GM19328 (cell line): ENCODE measurements around the gene KRTAP5-4.
"Not testable (repeated sequence)": the region's sequence is repeated elsewhere in the genome, so short reads cannot be mapped to it uniquely, and the experiment has no call there.

ENCODE experiments used
- ATAC-seq: cut with Tn5 transposase; IDR thresholded peaks from one replicate; pipeline ENCODE4 v1.9.1; 2021; ENCODE audit warnings: mild to moderate bottlenecking, moderate library complexity; ENCODE audit not compliant: unreplicated experiment

KRTAP5-4 gene

DNA sequence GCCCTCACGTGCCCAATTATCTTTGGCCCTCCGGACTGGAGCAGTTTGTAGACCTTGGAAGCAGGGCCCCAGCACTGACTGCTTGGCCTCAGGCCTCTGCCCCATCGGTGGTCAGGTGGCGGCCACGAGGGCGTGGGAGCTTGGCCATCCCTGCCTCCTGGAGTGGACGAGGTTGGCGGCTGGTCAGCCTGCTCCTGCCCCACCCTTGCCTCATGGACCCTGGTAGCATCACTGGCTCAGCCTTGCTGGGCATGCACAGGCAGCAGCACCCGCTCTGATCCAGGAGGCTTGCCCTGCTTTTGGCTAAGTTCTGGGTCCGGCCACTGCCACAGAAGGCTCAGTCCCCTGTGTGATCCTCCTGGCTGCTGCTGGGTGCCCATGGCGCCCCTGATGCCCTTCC lies 17.8 kb downstream of the KRTAP5-4 start:
- no peak for ATAC-seq

- no peak for ATAC-seq
These were observed 18.3 kb downstream of the KRTAP5-4 start for GRCh38 chr11:1603629-1604028.

GRCh38 chr11:1601663-1602062 lies 20.3 kb downstream of the KRTAP5-4 start:
- not testable (repeated sequence) for ATAC-seq

DNA sequence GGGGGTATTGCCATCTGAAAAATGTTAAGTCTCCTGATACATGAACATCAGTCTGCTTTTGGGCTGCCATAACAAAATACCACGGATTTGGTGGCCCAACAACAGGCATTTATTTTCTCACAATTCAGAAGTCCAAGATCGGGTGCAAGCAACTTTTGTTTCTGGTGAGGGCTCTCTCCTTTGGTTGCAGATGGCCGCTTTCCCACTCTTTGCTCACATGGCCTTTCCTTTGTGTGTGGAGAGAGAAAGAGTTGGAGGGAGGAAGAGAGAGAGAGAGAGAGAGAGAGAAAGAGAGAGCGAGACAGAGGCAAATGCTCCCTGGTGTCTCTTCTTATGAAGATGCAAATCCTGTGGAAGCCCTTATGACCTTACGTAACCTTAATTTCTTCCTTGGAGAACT lies 21.3 kb downstream of the KRTAP5-4 start:
- ATAC-seq, result no peak

- no peak for ATAC-seq
These were observed 23.1 kb downstream of the KRTAP5-4 start for GRCh38 chr11:1598816-1599215.

GRCh38 chr11:1598406-1598805 lies 23.5 kb downstream of the KRTAP5-4 start:
- ATAC-seq, result not testable (repeated sequence)

- no peak for ATAC-seq
These were observed 24.0 kb downstream of the KRTAP5-4 start, which contains the start of gene KRTAP5-2 for GRCh38 chr11:1597994-1598380. Gene KRTAP5-2, minus strand, starts transcription at chr11:1598294. Its CDS starts 44 bp downstream, at chr11:1598250.

- ATAC-seq, result no peak
These were observed 24.5 kb downstream of the KRTAP5-4 start for GRCh38 chr11:1597331-1597993.

DNA sequence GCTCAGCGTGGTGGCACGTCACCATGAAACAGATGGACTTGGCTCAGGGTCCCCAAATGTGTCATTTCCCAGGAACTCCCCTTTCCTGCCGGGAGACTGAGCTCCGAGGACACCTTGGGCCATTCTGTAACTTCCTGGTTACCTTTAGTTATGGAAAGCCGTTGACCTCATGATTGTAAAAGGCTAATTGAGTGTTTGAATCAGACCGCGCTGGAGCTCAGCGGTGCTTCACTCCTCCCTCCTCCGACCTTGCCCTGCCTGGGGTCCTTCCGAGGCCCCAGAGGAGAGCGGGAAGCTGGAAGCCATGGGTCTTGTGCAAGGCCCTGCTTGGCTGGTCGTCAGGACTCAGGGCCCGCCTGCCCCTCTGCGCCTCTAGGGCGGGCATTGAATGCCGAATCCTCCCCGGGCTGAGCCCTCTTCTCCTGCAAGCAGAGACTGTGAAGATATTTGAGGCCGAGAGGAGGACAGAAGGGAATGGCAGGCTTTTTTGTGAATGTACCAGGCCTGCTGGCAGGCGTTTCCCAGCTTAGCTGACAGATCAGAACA lies 25.3 kb downstream of the KRTAP5-4 start:
- ATAC-seq, result not testable (repeated sequence)

DNA sequence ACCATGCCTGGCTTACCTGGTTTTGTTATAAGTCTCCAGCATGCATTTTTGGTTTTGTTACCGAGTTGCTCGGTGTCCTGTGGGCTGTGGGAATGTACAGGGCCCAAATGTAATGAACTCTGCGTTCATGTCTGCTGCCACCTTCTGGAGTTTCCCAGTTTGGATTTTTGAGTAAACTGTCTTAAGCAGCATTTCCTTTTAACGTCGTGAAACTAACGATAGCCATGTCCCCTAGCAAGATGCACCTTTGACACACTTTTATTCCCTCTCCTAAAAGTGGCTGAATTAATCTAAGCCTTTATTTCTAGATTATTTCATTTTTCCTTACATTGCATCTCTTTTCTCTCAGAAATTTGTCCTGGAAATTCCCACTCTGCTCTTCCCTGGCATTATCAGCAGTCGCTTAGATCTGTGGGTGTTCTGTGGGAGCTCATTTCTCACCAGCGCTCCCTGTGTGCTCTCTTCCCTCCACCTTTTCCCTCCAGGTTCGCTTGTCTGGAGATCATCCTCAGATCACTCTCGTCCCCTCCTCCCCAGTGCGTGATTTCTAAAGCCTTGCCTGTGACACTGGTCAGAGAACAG lies 25.9 kb downstream of the KRTAP5-4 start:
- ATAC-seq, result not testable (repeated sequence)

DNA sequence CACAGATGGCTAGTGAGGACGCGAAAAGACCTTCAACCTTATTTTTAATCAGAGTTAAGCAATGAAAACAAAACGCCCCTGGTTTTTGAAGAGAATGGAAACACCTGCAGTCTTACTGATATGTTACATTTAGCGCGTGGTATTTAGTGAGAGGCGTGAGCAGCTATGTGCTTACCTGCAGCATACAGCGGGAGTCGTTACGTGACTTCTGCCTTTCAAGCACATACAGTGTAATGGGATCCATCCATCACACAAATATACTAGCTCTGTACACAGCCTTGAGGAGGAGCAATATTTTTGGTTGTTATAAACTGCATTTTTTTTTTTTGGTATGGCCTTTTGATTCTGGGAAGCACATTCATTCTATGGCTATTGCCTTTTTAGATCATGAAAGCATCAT lies 29.3 kb downstream of the KRTAP5-4 start:
- no peak for ATAC-seq

DNA sequence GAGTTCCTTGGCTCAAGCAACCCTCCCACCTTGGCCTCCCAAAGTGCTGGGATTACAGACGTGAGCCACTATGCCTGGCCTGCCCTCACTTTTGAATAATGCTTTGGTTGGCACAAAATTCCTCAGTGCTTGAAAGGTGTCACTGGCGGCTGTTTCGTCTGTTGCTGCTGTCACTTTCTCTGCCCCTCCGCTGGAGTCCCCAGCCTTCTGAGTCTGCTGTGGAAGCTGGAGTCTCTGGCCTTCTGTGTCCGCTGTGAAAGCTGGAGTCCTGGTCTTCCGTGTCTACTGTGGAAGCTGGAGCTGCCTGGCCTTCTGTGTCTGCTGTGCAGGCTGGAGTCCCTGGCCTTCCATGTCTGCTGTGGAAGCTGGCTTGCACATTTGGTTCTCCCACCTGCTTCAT lies 31.9 kb downstream of the KRTAP5-4 start:
- ATAC-seq, result no peak

DNA sequence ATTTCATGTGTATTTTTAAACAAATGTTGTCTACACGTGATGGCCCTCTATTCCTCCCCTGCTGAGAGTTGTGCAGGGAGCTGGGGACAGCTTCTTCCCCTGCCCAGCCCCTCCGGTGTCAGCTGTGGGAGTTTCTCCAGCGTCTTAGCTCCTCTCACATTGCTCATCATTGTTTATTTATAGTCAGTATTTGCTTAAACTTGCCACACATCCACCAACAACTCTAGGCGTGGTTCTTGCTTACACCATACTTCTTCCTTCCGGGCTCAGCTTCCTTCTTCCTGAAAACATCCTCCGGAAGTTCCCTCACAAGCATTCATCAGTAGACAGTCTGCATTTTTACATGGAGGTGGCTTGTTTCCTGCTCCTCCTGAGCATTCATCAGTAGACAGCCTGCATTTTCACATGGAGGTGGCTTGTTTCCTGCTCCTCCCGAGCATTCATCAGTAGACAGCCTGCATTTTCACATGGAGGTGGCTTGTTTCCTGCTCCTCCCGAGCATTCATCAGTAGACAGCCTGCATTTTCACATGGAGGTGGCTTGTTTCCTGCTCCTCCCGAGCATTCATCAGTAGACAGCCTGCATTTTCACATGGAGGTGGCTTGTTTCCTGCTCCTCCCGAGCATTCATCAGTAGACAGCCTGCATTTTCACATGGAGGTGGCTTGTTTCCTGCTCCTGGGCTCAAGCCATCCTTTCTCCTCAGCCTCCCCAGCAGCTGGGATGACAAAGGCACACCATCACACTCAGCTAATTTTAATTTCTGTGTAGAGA lies 32.6 kb downstream of the KRTAP5-4 start:
- not testable (repeated sequence) for ATAC-seq

GRCh38 chr11:1586699-1587098 lies 35.2 kb downstream of the KRTAP5-4 start:
- no peak for ATAC-seq

GRCh38 chr11:1584661-1585370 lies 37.1 kb downstream of the KRTAP5-4 start, which contains the start of gene KRTAP5-1:
Gene KRTAP5-1, minus strand, starts transcription at chr11:1585283. Its CDS starts 34 bp downstream, at chr11:1585249.
- ATAC-seq, result not testable (repeated sequence)

DNA sequence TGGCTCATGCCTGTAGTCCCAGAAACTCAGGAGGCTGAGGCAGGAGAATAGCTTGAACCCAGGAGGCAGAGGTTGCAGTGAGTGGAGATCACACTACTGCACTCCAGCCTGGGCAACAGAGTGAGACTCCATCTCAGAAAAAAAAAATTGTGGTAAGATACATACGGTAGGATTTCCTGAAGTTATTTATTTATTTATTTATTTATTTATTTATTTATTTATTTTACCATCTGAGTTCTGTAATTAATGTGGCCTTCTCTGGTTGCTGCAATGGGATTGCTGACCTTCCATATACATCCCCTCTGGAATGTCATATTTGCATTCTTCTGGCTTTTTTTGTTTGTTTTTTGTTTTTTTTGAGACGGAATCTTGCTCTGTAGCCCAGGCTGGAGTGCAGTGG lies 39.0 kb downstream of the KRTAP5-4 start:
- ATAC-seq, result not testable (repeated sequence)

GRCh38 chr11:1581976-1582375 lies 40.0 kb downstream of the KRTAP5-4 start:
- ATAC-seq, result no peak

DNA sequence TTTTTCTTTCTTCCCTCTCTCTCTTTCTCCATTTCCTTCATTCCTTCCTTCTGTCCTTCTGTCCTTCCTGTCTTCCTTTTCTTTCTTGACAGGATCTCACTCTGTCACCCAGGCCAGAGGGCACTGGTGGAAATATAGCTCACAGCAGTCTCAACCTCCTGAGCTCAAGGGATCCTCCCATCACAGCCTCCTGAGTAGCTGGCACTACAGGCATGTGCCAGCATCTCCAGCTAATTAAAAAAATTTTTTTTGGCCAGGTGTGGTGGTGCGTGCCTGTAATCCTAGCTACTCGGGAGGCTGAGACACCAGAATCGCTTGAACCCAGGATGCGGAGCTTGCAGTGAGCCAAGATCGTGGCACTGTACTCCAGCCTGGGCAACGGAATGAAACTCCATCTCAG lies 45.1 kb downstream of the KRTAP5-4 start:
- ATAC-seq, result no peak

GRCh38 chr11:1575756-1576155 lies 46.2 kb downstream of the KRTAP5-4 start:
- ATAC-seq, result not testable (repeated sequence)

- no peak for ATAC-seq
These were observed 47.0 kb downstream of the KRTAP5-4 start for GRCh38 chr11:1574933-1575242.
